Endothelial cell of umbilical vein (primary cell): ENCODE measurements around the gene SCN3B.

Source experiments
- CTCF ChIP-seq, 2 donors: IDR thresholded peaks; 1 replicate in 1 of 2; 2 replicates in 1 of 2; pipeline ENCODE4 v1.5.1; 2011; ENCODE audit warnings: low read length in 2 of 2, mild to moderate bottlenecking in 2 of 2, moderate library complexity in 2 of 2, control low read depth in 1 of 2, inconsistent platforms in 1 of 2, low read depth in 1 of 2; ENCODE audit not compliant: insufficient read depth in 1 of 2; ENCODE audit errors: extremely low read depth in 1 of 2
- POLR2A ChIP-seq: IDR thresholded peaks from 2 replicates; pipeline ENCODE4 v1.6.1; 2012; ENCODE audit warnings: low read depth, mild to moderate bottlenecking, control low read depth, low read length

- TF ChIP-seq POLR2A (no peak), CTCF (IDR thresholded peaks at IDR 0.05; ENCODE audit: extremely low read depth in 1 of 2, insufficient read depth in 1 of 2, low read depth in 1 of 2, low read length in 2 of 2) (no peak)
Observed at GRCh38 chr11:123597859-123598258, 56.6 kb downstream of the SCN3B start.
